Neural cell (in vitro differentiated cells): ENCODE data around the gene HIBCH. TPM values are rescaled to one million over a fixed set of nuclear protein-coding genes. Genes with fewer than 3 reads are reported as not detected.

Experiments
- H2AFZ ChIP-seq: fragments of 200-600, 300-800 bp; sonication (generic), shearing (Covaris generic); 2 replicates; pipeline ENCODE4 v1.6.0; 2014; ENCODE audit warnings: low read depth, mild to moderate bottlenecking, antibody characterized with exemption, low read length, moderate library complexity
- H3F3A ChIP-seq: fragments of 200-600 bp; shearing (Covaris generic); 2 replicates; pipeline ENCODE4 v1.6.1; 2016; ENCODE audit warnings: mild to moderate bottlenecking, moderate library complexity, mixed read lengths, antibody characterized with exemption, low read length; ENCODE audit not compliant: insufficient read depth, poor library complexity, severe bottlenecking
- H3K27ac ChIP-seq: fragments of 200-600, 300-800 bp; sonication (generic), shearing (Covaris generic); 2 replicates; pipeline ENCODE4 v1.5.1; 2014; ENCODE audit warnings: mild to moderate bottlenecking, low read length, moderate library complexity
- H3K27me3 ChIP-seq: fragments of 300-800, 200-600 bp; sonication (generic), shearing (Covaris generic); 2 replicates; pipeline ENCODE4 v1.6.0; 2014; ENCODE audit warnings: mild to moderate bottlenecking, low read depth, low read length, moderate library complexity; ENCODE audit not compliant: insufficient read depth
- H3K36me3 ChIP-seq: fragments of 300-800, 200-600 bp; sonication (generic), shearing (Covaris generic); 2 replicates; pipeline ENCODE4 v1.5.1; 2014; ENCODE audit warnings: mild to moderate bottlenecking, antibody characterized with exemption, low read length, moderate library complexity; ENCODE audit not compliant: insufficient read depth
- H3K4me2 ChIP-seq: fragments of 300-800, 200-600 bp; sonication (generic), shearing (Covaris generic); 2 replicates; pipeline ENCODE4 v1.6.0; 2014; ENCODE audit warnings: mild to moderate bottlenecking, low read length
- H3K4me3 ChIP-seq: fragments of 300-800, 200-600 bp; sonication (generic), shearing (Covaris generic); 2 replicates; pipeline ENCODE4 v1.5.1; 2014; ENCODE audit warnings: mild to moderate bottlenecking, low read length, moderate library complexity
- H3K79me2 ChIP-seq: fragments of 200-600 bp; shearing (Covaris generic); replicated peaks from 2 replicates; pipeline ENCODE4 v1.6.0; 2014; ENCODE audit warnings: mild to moderate bottlenecking, low read length, moderate library complexity; ENCODE audit not compliant: insufficient read depth
- H3K9ac ChIP-seq: fragments of 300-800, 200-600 bp; sonication (generic), shearing (Covaris generic); 2 replicates; pipeline ENCODE4 v1.6.1; 2016; ENCODE audit warnings: mild to moderate bottlenecking, low read length, mixed read lengths
- H3K9me2 ChIP-seq: fragments of 200-600 bp; shearing (Covaris generic); 2 replicates; pipeline ENCODE4 v1.6.1; 2016; ENCODE audit warnings: mild to moderate bottlenecking, low read length, mixed read lengths; ENCODE audit not compliant: insufficient read depth
- H3K9me3 ChIP-seq: fragments of 200-600, 300-800 bp; sonication (generic), shearing (Covaris generic); 2 replicates; pipeline ENCODE4 v1.6.1; 2016; ENCODE audit warnings: mild to moderate bottlenecking, mixed run types, low read length, moderate library complexity, mixed read lengths
- H4K20me1 ChIP-seq: fragments of 200-600 bp; shearing (Covaris generic); 2 replicates; pipeline ENCODE4 v1.6.1; 2016; ENCODE audit warnings: mild to moderate bottlenecking, mixed run types; ENCODE audit not compliant: insufficient read depth
- CTCF ChIP-seq: fragments of 450-650 bp; IDR thresholded peaks from 2 replicates; pipeline ENCODE4 v1.5.1; 2014; ENCODE audit warnings: antibody characterized with exemption, mild to moderate bottlenecking, moderate library complexity; ENCODE audit not compliant: poor library complexity, severe bottlenecking
- EP300 ChIP-seq: fragments of 450-650 bp; conservative IDR thresholded peaks from 2 replicates; pipeline ENCODE4 v1.6.1; 2014; ENCODE audit warnings: antibody characterized with exemption, mild to moderate bottlenecking, moderate library complexity; ENCODE audit not compliant: poor library complexity, severe bottlenecking
- EZH2 ChIP-seq: fragments of 200-600, 300-800 bp; shearing (Covaris generic), sonication (generic); IDR thresholded peaks from 2 replicates; pipeline ENCODE4 v1.6.1; 2014; ENCODE audit warnings: antibody characterized with exemption, low read length, borderline replicate concordance, mild to moderate bottlenecking; ENCODE audit not compliant: insufficient read depth, poor library complexity, severe bottlenecking
- MXI1 ChIP-seq: fragments of 450-650 bp; conservative IDR thresholded peaks from 2 replicates; pipeline ENCODE4 v1.6.1; 2014; ENCODE audit warnings: antibody characterized with exemption, mild to moderate bottlenecking; ENCODE audit not compliant: poor library complexity, severe bottlenecking
- POLR2AphosphoS5 ChIP-seq: IDR thresholded peaks from 2 replicates; pipeline ENCODE4 v1.6.1; 2012
- RAD21 ChIP-seq: fragments of 450-650 bp; conservative IDR thresholded peaks from 2 replicates; pipeline ENCODE4 v1.6.1; 2014; ENCODE audit warnings: antibody characterized with exemption, mild to moderate bottlenecking, moderate library complexity
- REST ChIP-seq: IDR thresholded peaks from 2 replicates; pipeline ENCODE4 v1.6.1; 2012; ENCODE audit warnings: borderline replicate concordance
- SMC3 ChIP-seq: fragments of 450-650 bp; conservative IDR thresholded peaks from 2 replicates; pipeline ENCODE4 v1.6.1; 2014; ENCODE audit warnings: antibody characterized with exemption, mild to moderate bottlenecking, moderate library complexity; ENCODE audit not compliant: poor library complexity
- TAF1 ChIP-seq: IDR thresholded peaks from 2 replicates; pipeline ENCODE4 v1.6.1; 2012; ENCODE audit warnings: low read depth
- polyA plus RNA-seq: library from polyadenylated mRNA; depleted of rRNA; stranded (reverse); fragments of >200 nt; gene quantifications from 2 replicates; pipeline ENCODE4 v1.2.3, GENCODE V29; 2014

The HIBCH gene
- polyA plus RNA-seq, 1 donor from 2014 or later = 17.8 TPM

GRCh38 chr2:190221429-190221828 lies 98.2 kb downstream of the HIBCH start:
- H3K4me3 ChIP-seq = no peak overlapping the region
- no peaks in the 10 kb centered on the region for H3K27me3 ChIP-seq
- H3F3A ChIP-seq = no peaks in the 10 kb centered on the region
- H3K9ac ChIP-seq = no peak overlapping the region
- H3K79me2 ChIP-seq = no peaks in the 10 kb centered on the region
- no peaks in the 10 kb centered on the region for H3K9me3 ChIP-seq
- no peak for TF ChIP-seq RAD21
- no peak for TF ChIP-seq EZH2
- no peak for TF ChIP-seq SMC3
- TF ChIP-seq TAF1 = no peak
- TF ChIP-seq EP300 = no peak
- TF ChIP-seq REST = no peak
- no peak for TF ChIP-seq POLR2AphosphoS5
- no peak for TF ChIP-seq CTCF
- no peak for TF ChIP-seq MXI1
- no peaks in the 10 kb centered on the region for H4K20me1 ChIP-seq
- no peak overlapping the region for H3K27ac ChIP-seq
- no peak overlapping the region for H3K4me2 ChIP-seq
- no peak overlapping the region for H2AFZ ChIP-seq
- H3K9me2 ChIP-seq = no peaks in the 10 kb centered on the region
- peaks cover 4% of the 10 kb centered on the region for H3K36me3 ChIP-seq

GRCh38 chr2:190219186-190219585 lies 100.4 kb downstream of the HIBCH start:
- Histone ChIP-seq H3K79me2 (no peaks in the 10 kb centered on the region), H3K4me2 (no peak overlapping the region), H3K9ac (no peak overlapping the region), H3K36me3 (peaks cover 4% of the 10 kb centered on the region), H3K4me3 (no peak overlapping the region), H3K27ac (no peak overlapping the region), H4K20me1 (no peaks in the 10 kb centered on the region), H2AFZ (no peak overlapping the region), H3K9me2 (no peaks in the 10 kb centered on the region), H3K27me3 (no peaks in the 10 kb centered on the region), H3K9me3 (no peaks in the 10 kb centered on the region), H3F3A (no peaks in the 10 kb centered on the region)
- TF ChIP-seq RAD21 (no peak), EP300 (no peak), REST (no peak), CTCF (no peak), SMC3 (no peak), TAF1 (no peak), MXI1 (no peak), EZH2 (no peak), POLR2AphosphoS5 (no peak)
